IPS-18a (cell line): ENCODE measurements around the gene SIL1.

Source experiments
- H3K27ac ChIP-seq: one replicate; pipeline ENCODE4 v1.5.1; 2013; ENCODE audit warnings: low read length
- H3K27me3 ChIP-seq: one replicate; pipeline ENCODE4 v1.6.1; 2013; ENCODE audit warnings: mild to moderate bottlenecking, low read length; ENCODE audit not compliant: control insufficient read depth, insufficient read depth
- H3K36me3 ChIP-seq: one replicate; pipeline ENCODE4 v1.6.1; 2013; ENCODE audit warnings: low read depth, low read length; ENCODE audit not compliant: control insufficient read depth
- H3K4me1 ChIP-seq: one replicate; pipeline ENCODE4 v1.6.1; 2013; ENCODE audit warnings: low read depth, low read length; ENCODE audit not compliant: control insufficient read depth
- H3K4me3 ChIP-seq: one replicate; pipeline ENCODE4 v1.5.1; 2013; ENCODE audit warnings: low read length
- H3K9ac ChIP-seq: one replicate; pipeline ENCODE4 v1.6.1; 2013; ENCODE audit warnings: mild to moderate bottlenecking, low read length, moderate library complexity
- H3K9me3 ChIP-seq: one replicate; pipeline ENCODE4 v1.6.1; 2013; ENCODE audit warnings: low read depth, low read length; ENCODE audit not compliant: control insufficient read depth

SIL1 gene

DNA sequence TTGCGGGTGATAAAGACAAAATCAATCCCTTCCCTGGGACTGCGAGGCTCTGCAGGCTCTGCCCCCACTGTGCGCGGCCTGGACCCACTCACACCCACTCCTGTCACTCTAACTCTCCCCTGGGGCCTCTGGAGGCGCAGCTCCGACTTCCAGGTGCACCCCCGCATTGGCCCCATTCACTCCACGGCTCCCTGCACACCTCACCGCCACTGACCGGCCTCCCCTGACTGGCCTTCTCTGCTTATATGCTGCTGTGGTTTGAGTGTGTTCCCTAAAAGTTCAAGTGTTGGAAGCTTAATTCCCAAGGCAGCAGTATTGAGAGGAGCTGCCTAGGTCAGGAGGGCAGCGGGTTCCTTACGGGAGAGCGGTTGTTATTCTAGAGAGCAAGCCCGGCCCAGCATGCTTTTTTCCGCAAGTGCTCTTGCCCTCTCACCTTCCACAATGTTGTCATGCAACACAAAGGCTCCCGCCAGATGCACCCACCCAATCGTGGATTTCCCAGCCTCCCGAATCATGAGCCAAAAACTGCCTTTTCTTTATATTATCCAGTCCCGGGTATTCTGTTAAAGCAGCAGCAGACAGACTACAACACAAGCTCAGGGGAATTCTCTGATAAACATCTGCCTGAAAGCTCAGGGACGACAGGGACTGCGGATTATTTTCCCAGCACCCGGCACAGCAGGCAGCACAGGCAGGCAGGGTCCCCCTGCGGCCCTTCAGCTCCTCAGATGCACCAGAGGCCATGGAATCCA, 249.5 kb downstream of the SIL1 start:
- Histone ChIP-seq H3K4me3 (no peak overlapping the region), H3K9me3 (no peaks in the 10 kb centered on the region), H3K9ac (no peak overlapping the region), H3K27ac (no peak overlapping the region), H3K36me3 (no peaks in the 10 kb centered on the region), H3K27me3 (no peaks in the 10 kb centered on the region), H3K4me1 (peaks cover 10% of the 10 kb centered on the region)

GRCh38 chr5:138947780-138948179, 250.4 kb downstream of the SIL1 start:
- no peaks in the 10 kb centered on the region for H3K9me3 ChIP-seq
- no peak overlapping the region for H3K27ac ChIP-seq
- H3K36me3 ChIP-seq, result no peaks in the 10 kb centered on the region
- no peak overlapping the region for H3K9ac ChIP-seq
- no peaks in the 10 kb centered on the region for H3K27me3 ChIP-seq
- H3K4me3 ChIP-seq, result no peak overlapping the region
- peaks cover 10% of the 10 kb centered on the region for H3K4me1 ChIP-seq

DNA sequence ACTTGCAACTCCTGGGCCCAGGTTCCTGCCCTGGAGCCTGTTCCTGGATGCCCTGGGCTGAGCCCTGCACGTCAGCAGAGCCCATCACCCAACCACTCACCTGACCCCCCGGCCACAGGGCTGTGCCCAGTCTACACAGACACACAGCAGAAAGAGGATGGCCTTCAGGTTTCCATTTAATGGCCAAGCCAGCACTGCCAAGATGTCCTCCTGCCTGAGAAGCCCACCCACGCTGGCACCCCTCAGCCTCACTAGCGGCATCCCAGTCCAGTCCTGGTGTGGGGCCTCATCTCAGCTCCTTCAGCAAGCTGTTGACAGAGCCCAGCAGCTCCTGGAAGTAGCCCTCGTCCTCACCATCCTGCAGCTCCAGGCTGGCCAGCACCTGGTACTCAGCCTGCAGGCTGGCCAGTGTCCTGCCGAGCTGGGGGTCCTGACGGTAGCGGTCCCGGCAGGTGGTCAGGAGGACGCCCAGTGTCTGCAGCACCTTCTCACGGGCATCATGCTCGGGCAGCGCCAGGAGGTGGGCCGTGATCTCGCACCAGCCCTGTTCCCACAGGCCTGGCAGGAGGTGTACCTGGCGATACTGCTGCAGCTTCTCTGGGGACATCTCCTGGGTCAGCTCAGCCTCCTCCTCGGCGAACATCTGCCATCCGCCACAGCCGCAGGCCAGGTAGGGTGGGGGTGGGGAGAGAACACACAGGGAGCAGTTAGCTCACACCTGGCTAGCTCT, 251.2 kb downstream of the SIL1 start:
- Histone ChIP-seq H3K27me3 (no peaks in the 10 kb centered on the region), H3K27ac (no peak overlapping the region), H3K4me1 (peaks cover 10% of the 10 kb centered on the region), H3K9me3 (no peaks in the 10 kb centered on the region), H3K36me3 (no peaks in the 10 kb centered on the region), H3K9ac (no peak overlapping the region), H3K4me3 (no peak overlapping the region)

DNA sequence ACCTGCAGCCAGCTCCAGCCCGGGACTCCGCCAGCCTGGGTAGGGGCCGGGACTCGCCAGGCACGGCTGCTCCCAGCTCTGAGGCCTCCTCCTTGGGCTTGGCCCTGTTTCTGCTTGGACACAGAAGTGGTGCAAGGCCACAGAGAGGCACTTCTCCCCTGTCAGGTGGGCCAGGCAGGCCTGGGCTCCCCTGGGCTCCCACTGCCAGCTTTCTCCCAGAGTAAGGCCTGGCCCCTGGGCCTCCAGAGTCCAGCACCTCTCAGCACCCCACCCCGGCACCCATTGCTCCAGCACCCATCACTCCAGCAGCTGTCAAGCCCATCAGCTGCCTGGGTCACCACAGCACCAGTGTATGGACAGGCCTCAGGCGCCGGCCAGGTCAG, 251.9 kb downstream of the SIL1 start:
- Histone ChIP-seq H3K27ac (no peak overlapping the region), H3K36me3 (no peaks in the 10 kb centered on the region), H3K27me3 (no peaks in the 10 kb centered on the region), H3K4me3 (no peak overlapping the region), H3K4me1 (peaks cover 10% of the 10 kb centered on the region), H3K9me3 (no peaks in the 10 kb centered on the region), H3K9ac (no peak overlapping the region)

DNA sequence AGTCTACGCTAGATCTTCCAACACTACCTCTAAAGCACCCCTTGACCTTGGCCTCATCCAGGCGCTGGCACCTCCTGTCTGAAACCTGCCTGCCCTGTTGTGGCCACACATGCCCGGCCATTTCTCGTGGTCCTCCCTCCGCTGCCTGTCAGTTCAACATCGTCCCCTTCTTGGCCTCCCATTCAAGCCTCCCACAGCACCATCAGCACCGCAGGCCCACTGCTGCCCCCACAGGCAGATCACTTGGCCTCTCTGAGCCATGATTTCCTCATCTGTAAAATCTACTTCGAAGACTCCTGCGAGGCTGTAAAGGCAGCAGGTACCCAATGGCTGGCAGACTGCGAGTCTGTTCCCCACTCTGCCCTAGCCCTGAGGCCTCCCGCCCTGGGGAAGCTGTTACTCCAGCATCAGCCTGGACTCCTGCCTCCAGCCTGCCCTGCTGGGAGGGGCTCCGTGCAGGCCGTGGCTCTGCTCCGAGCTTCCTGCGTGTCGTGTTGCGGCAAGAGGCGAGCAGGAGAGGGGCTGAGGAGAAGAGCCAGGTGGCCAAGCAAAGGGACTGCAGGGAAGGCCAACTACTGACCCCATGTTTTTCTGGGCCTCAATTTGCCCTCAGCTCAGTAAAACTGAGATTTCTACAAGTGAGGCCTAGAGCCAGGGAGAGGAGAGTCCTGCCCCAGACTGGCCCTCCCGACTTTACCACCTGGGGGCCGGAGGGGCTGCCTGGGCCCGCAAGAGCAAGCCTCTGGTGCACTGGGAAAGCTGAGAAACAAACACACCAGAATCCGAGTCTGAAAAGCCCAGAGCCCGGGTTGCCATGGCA, 252.5 kb downstream of the SIL1 start:
- no peak overlapping the region for H3K4me3 ChIP-seq
- no peaks in the 10 kb centered on the region for H3K27me3 ChIP-seq
- H3K9me3 ChIP-seq, result no peaks in the 10 kb centered on the region
- H3K9ac ChIP-seq, result no peak overlapping the region
- no peaks in the 10 kb centered on the region for H3K36me3 ChIP-seq
- peaks cover 10% of the 10 kb centered on the region for H3K4me1 ChIP-seq
- no peak overlapping the region for H3K27ac ChIP-seq

- no peaks in the 10 kb centered on the region for H3K27me3 ChIP-seq
These were observed 253.4 kb downstream of the SIL1 start for GRCh38 chr5:138944527-138945322.

DNA sequence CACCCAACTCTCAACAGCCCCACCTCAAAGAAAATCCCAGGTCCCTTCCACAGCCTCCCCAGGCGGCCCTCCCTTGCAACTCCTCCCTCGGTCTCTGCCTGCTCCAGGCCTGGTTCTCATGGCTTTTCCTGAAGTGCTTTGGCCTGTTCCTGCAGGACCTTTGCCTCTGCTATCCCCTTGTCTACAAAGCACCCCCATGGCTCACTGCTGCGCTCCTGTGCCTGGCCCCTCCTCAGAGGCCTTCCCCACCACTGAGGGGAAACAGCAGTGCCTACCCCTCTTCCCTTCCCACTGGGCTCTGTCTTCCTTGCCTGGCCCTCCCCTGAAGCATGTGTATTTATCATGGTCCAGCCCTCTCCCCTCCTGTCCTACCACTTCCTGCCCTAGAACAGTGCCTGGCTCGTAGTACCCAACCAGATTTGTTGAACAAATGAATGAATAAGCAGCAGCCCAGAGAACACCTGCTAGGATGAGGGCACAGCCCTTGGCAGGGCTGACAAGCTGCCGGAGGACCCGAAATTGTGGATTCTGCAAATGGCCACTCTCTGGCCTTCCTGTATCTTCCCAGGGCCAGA, 254.5 kb downstream of the SIL1 start:
- H3K27me3 ChIP-seq, result no peaks in the 10 kb centered on the region
- no peak overlapping the region for H3K27ac ChIP-seq
- peaks cover 5% of the 10 kb centered on the region for H3K4me1 ChIP-seq
- no peak overlapping the region for H3K9ac ChIP-seq
- no peaks in the 10 kb centered on the region for H3K36me3 ChIP-seq
- no peaks in the 10 kb centered on the region for H3K9me3 ChIP-seq
- H3K4me3 ChIP-seq, result no peak overlapping the region

More at GRCh38 chr5:138944527-138945322, 253.4 kb downstream of the SIL1 start:
- no peak overlapping the region for H3K9ac ChIP-seq
- H3K27ac ChIP-seq, result no peak overlapping the region
- H3K4me3 ChIP-seq, result no peak overlapping the region
- peaks cover 10% of the 10 kb centered on the region for H3K4me1 ChIP-seq
- H3K36me3 ChIP-seq, result no peaks in the 10 kb centered on the region
- no peaks in the 10 kb centered on the region for H3K9me3 ChIP-seq

DNA sequence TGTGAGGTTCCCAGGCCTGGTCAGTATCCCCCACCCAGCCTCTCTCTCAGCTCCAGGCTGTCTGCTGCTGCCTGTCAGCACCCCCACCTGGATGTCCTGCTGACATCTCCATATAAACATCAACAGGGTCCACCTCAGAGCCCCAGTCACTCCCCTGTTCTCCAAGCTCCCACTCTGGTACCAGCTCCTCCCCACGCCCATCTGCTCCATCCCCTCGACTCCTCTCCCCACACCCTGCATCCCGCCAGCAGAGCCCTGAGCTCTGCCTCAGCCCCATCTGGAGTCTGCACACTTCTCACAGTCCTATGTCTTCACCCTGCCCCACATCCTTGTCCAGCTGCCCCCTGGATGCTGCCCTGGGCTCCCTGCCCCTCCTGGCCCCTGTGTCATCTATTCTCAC, 255.3 kb downstream of the SIL1 start:
- Histone ChIP-seq H3K27me3 (no peaks in the 10 kb centered on the region), H3K36me3 (no peaks in the 10 kb centered on the region), H3K9me3 (no peaks in the 10 kb centered on the region), H3K4me1 (peaks cover 6% of the 10 kb centered on the region), H3K27ac (no peak overlapping the region), H3K9ac (no peak overlapping the region), H3K4me3 (no peak overlapping the region)

DNA sequence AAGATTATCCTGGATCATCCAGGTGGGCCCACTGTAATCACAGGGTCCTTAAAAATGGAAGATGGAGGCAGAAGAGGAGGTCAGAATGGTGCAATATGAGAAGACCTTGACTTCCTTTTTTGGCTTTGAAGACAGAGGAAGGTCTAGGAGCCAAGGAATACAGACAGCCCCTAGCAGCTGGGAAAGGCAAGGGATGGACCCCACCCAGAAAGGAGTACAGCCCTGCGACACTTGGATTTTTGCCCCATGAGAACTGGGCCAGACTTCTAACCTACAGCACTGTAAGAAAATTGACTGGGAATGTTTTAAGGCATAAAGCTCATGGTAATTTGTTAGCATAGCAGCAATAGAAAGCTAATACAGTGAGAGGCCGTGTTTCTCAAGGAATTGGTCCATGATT, 256.1 kb downstream of the SIL1 start:
- Histone ChIP-seq H3K4me3 (no peak overlapping the region), H3K36me3 (no peaks in the 10 kb centered on the region), H3K27ac (no peak overlapping the region), H3K27me3 (no peaks in the 10 kb centered on the region), H3K4me1 (peaks cover 6% of the 10 kb centered on the region), H3K9ac (no peak overlapping the region), H3K9me3 (no peaks in the 10 kb centered on the region)

- Histone ChIP-seq H3K9ac (no peak overlapping the region), H3K4me1 (peaks cover 6% of the 10 kb centered on the region), H3K27me3 (no peaks in the 10 kb centered on the region), H3K27ac (no peak overlapping the region), H3K36me3 (peaks cover 11% of the 10 kb centered on the region), H3K4me3 (no peak overlapping the region), H3K9me3 (no peaks in the 10 kb centered on the region)
These were observed 259.6 kb downstream of the SIL1 start for GRCh38 chr5:138938526-138938925.
